ENCODE data around the gene ADAMTS2. TPM values are rescaled to one million over a fixed set of nuclear protein-coding genes. Genes with fewer than 3 reads are reported as not detected.

Gene ADAMTS2
- total and polyA plus RNA-seq, 10 donors, result 4.0 to 101 (median 47.5) TPM

DNA sequence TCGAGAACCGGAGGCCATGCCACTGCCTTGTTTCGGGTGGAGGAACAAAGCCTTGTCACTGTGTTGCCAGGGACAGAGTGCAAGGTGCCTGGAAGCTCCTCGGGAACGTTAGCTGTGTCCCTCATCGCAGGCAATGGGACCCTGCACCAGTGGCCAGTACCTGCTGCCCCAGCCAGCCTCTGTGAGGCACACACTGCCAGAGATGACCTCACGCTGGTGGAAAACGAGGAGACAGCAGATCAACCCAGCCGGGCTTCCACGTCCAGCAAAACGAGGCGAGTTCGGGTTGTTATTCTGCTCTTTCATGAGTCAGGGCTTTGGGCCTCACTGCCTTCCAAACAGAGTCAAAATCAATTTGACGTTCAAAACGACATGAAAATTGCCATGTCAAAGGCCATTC lies 104.1 kb downstream of the ADAMTS2 start:
- peaks cover 0 to 24% (median 15%) of the 10 kb centered on the region in 8 donors for H3K9me3 ChIP-seq
- peaks cover 0 to 12% (median 0%) of the 10 kb centered on the region in 6 donors for H3K36me3 ChIP-seq
- 57 to 77% (median 70%) methylated on average over 15 of the region's 15 CpGs for WGBS, 5 donors
- peaks cover 0 to 47% (median 18%) of the 10 kb centered on the region in 6 donors for H3K4me1 ChIP-seq
- intact Hi-C loops (cut with DNase I; ENCODE audit: low total_unique reads), result no loop called here
- DNase-seq, result peak; percentile 45
- H3K27ac ChIP-seq, result peak overlapping the region in 5 of 8 donors; percentile 25 to 51 (median 39)
- H3K4me3 ChIP-seq, result no peak overlapping the region
- H3K27me3 ChIP-seq (replicated peaks in 1 of 7), result peaks cover 0 to 28% (median 0%) of the 10 kb centered on the region in 7 donors
- TF ChIP-seq POLR2A (IDR thresholded peaks at IDR 0.05) (no peak), POLR2AphosphoS5 (IDR thresholded peaks at IDR 0.05) (peak in 1 of 3 donors; percentile 21)

DNA sequence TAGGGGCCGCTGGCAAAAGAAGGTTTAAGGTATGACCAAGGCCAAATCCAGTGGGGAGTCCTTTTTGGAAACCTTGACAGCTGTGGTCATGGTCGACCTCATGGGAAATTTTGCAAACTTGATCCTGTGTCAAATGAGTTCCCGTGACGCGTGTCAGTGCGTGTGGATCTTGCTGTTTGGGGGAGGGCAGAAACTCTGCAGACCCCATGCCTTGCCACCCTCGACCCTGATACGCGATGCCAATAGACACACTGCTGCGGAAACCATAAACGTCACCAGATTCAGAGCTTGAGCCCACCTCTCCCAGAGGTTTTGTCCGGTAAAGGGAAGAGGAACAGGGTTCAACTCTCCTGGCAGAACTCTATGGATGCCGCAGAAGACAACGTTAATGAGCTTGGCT lies 104.7 kb downstream of the ADAMTS2 start:
- Histone ChIP-seq H3K9me3 (peaks cover 0 to 21% (median 10%) of the 10 kb centered on the region in 8 donors), H3K4me1 (peaks cover 0 to 47% (median 18%) of the 10 kb centered on the region in 6 donors), H3K4me3 (no peak overlapping the region), H3K36me3 (peaks cover 0 to 12% (median 0%) of the 10 kb centered on the region in 6 donors), H3K27me3 (replicated peaks in 1 of 7) (peaks cover 0 to 28% (median 0%) of the 10 kb centered on the region in 7 donors), H3K27ac (peak overlapping the region in 1 of 8 donors; percentile 25)
- TF ChIP-seq POLR2AphosphoS5 (IDR thresholded peaks at IDR 0.05), result no peak
- TF ChIP-seq, protein P1, sequence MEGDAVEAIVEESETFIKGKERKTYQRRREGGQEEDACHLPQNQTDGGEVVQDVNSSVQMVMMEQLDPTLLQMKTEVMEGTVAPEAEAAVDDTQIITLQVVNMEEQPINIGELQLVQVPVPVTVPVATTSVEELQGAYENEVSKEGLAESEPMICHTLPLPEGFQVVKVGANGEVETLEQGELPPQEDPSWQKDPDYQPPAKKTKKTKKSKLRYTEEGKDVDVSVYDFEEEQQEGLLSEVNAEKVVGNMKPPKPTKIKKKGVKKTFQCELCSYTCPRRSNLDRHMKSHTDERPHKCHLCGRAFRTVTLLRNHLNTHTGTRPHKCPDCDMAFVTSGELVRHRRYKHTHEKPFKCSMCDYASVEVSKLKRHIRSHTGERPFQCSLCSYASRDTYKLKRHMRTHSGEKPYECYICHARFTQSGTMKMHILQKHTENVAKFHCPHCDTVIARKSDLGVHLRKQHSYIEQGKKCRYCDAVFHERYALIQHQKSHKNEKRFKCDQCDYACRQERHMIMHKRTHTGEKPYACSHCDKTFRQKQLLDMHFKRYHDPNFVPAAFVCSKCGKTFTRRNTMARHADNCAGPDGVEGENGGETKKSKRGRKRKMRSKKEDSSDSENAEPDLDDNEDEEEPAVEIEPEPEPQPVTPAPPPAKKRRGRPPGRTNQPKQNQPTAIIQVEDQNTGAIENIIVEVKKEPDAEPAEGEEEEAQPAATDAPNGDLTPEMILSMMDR (IDR thresholded peaks at IDR 0.05 in 8 of 11, conservative IDR thresholded peaks at IDR 0.05 in 3 of 11), result no peak
- intact Hi-C loops (cut with DNase I; ENCODE audit: low total_unique reads), result no loop called here
- peak; percentile 33 for DNase-seq
- 82 to 87% (median 85%) methylated on average over 14 of the region's 14 CpGs for WGBS, 5 donors

DNA sequence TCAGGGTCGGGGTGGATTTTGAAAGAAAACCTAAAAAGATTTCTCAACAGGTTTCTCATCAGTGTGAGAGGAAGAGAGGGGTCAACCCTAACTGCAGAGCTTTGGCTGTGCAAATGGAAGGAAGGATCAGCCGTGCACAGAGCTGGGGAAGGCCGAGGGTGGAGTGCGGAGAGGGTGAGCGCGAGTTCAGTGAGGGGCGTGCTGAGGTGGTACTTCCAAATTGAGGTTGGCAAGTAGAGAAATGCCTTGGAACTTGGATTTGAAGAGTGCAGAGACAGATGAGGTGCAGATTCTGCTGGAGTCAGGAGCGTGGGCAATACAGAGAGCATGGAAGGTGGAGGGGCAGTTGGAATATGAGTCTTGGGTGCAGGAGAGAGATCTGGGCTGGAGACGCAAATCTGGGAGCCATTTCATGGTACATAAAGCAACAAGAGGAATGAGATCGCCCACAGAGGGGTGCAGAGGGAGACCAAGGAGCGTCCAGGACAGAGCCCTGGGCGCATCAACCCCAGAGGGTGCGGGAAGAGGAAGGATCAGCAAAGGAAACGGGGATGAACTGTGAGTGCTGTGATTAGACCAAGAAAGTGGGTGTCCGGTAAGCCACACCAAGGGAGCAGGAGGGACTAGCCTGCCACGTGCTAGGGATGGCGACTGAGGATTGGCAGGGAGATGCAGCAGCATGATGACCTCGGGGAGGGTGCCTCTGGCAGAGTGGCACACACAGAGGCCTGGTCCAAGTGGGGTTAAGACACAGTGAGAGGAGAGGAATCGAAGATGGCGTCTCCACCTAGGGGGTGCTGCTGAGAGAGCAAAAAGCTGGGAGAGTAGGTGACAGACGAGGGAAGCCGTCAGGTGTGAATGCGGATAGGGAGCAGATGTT lies 105.8 kb downstream of the ADAMTS2 start:
- intact Hi-C loops (cut with DNase I; ENCODE audit: low total_unique reads), result no loop called here
- no peak overlapping the region for H3K4me3 ChIP-seq
- H3K4me1 ChIP-seq, result peaks cover 0 to 43% (median 18%) of the 10 kb centered on the region in 6 donors
- H3K36me3 ChIP-seq, result peaks cover 0 to 12% (median 0%) of the 10 kb centered on the region in 6 donors
- no peak for TF ChIP-seq POLR2A (IDR thresholded peaks at IDR 0.05)
- TF ChIP-seq POLR2AphosphoS5 (IDR thresholded peaks at IDR 0.05), result no peak
- TF ChIP-seq, protein P1 (IDR thresholded peaks at IDR 0.05 in 8 of 11, conservative IDR thresholded peaks at IDR 0.05 in 3 of 11), result no peak
- 89 to 94% (median 91%) methylated on average over 23 of the region's 23 CpGs for WGBS, 5 donors
- H3K9me3 ChIP-seq, result peaks cover 0 to 21% (median 10%) of the 10 kb centered on the region in 8 donors
- peaks cover 0 to 28% (median 0%) of the 10 kb centered on the region in 7 donors for H3K27me3 ChIP-seq (replicated peaks in 1 of 7)
- DNase-seq, result peak; percentile 41
- no peak overlapping the region for H3K27ac ChIP-seq

DNA sequence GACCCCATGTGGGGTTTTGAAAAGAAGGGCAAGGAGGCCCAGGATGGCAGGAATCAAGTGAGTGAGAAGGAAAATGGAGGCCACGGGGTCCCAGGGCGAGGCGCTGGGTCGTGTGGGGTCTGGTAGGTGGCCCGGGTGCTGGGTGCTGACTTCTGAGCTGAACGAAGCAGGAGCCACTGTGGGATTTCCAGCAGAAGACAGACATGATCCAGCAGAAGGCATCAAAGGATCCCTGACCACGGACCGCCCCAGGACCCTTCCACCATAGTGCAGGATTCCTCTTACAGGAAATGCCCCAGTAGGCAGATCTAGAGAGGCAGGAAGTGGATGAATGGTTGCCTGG lies 106.7 kb downstream of the ADAMTS2 start:
- intact Hi-C loops (cut with DNase I; ENCODE audit: low total_unique reads), result no loop called here
- WGBS, 5 donors, result 86 to 92% (median 89%) methylated on average over 8 of the region's 8 CpGs
- no peak for DNase-seq

More for the DNA sequence above, 106.7 kb downstream of the ADAMTS2 start:
- H3K27ac ChIP-seq, result no peak overlapping the region
- TF ChIP-seq, protein P1 (IDR thresholded peaks at IDR 0.05 in 8 of 11, conservative IDR thresholded peaks at IDR 0.05 in 3 of 11), result no peak
- TF ChIP-seq POLR2AphosphoS5 (IDR thresholded peaks at IDR 0.05), result no peak
- H3K9me3 ChIP-seq, result peaks cover 0 to 21% (median 10%) of the 10 kb centered on the region in 8 donors
- H3K4me3 ChIP-seq, result no peak overlapping the region
- peaks cover 0 to 32% (median 0%) of the 10 kb centered on the region in 7 donors for H3K27me3 ChIP-seq (replicated peaks in 1 of 7)
- peaks cover 0 to 12% (median 0%) of the 10 kb centered on the region in 6 donors for H3K36me3 ChIP-seq
- H3K4me1 ChIP-seq, result peaks cover 0 to 38% (median 18%) of the 10 kb centered on the region in 6 donors
